MM.1S (cell line): ENCODE results near the gene AGAP1.

ENCODE experiments used
- EZH2 ChIP-seq: fragments of 300-600 bp; sonication (generic); optimal IDR thresholded peaks from 2 replicates; pipeline ENCODE3; 2017; ENCODE audit warnings: low read depth, mild to moderate bottlenecking, antibody characterized with exemption, low read length, mixed read lengths
- EZH2phosphoT487 ChIP-seq: fragments of 300-600 bp; sonication (generic); IDR thresholded peaks from 2 replicates; pipeline ENCODE4 v1.6.1; 2018; ENCODE audit warnings: antibody characterized with exemption, low read length
- TF ChIP-seq, protein P1 (sequence below): fragments of 300-600 bp; sonication (generic); IDR thresholded peaks from 2 replicates; pipeline ENCODE4 v1.5.1; 2016; ENCODE audit warnings: antibody characterized with exemption, low read length, mixed read lengths

DNA sequence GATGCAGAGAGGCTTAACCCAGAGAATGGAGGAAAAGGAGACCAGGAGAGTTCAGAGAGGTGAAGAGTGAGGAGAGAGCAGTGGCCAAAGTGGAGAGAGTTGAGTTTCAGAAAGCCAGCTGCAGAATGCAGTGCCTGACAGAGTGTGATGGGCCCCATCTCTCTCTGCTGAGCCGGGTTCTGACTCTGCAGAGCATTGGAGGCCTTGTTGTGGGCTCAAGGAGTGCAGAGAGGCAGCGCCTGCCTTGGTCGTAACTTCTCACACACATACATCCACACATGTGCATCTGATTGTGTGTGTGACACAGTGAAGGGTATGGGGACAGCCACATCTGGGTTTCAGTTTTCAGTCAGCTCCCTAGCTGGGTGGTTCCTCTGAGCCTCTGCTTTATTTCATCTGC, 58.8 kb downstream of the AGAP1 start:
- TF ChIP-seq, protein P1, sequence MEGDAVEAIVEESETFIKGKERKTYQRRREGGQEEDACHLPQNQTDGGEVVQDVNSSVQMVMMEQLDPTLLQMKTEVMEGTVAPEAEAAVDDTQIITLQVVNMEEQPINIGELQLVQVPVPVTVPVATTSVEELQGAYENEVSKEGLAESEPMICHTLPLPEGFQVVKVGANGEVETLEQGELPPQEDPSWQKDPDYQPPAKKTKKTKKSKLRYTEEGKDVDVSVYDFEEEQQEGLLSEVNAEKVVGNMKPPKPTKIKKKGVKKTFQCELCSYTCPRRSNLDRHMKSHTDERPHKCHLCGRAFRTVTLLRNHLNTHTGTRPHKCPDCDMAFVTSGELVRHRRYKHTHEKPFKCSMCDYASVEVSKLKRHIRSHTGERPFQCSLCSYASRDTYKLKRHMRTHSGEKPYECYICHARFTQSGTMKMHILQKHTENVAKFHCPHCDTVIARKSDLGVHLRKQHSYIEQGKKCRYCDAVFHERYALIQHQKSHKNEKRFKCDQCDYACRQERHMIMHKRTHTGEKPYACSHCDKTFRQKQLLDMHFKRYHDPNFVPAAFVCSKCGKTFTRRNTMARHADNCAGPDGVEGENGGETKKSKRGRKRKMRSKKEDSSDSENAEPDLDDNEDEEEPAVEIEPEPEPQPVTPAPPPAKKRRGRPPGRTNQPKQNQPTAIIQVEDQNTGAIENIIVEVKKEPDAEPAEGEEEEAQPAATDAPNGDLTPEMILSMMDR = no peak
- TF ChIP-seq EZH2 (no peak), EZH2phosphoT487 (no peak)
